HG03439 (cell line): Measurements from ENCODE around the gene MCM10.

Experiments used
- ATAC-seq: cut with Tn5 transposase; IDR thresholded peaks from one replicate; pipeline ENCODE4 v1.9.1; 2021; ENCODE audit warnings: mild to moderate bottlenecking, moderate library complexity; ENCODE audit not compliant: unreplicated experiment

MCM10 gene

DNA sequence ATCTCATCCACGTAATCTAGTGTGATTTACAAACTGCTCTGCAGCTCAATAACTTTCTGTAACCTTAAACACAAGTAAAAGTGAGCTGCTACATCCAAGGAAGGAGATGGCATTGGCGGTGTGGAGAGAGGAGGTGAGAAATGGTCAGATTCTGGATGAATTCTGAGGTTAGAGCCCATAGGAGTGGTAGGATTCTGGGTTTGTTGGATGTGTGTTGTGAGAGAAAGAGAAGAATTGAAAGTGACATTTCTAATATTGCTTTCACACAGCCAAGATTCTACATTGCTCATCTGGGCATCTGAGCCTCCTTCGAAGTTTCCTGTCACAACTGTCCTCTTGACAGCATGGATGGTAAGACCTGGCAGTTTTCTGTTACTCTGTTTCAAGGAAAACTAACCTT, 2.5 kb downstream of the MCM10 start:
- no peak for ATAC-seq

DNA sequence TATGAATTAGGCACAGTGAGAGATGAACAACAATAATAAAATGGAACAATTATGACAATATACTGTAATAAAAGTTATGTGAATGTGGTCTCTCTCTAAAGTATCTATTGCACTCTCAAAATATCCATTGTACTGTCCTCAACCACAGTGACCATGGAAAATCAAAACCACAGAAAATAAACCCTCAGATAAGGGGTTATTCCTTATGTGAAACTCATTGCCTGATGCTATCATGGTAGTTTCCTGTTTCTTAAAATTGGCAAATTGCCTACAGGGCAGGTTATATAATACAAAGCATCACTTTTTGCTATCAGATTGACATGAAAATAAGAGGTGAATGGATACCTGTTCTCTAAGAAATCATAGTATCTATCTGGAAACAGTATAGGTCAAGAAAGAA, 3.8 kb downstream of the MCM10 start:
- no peak for ATAC-seq

DNA sequence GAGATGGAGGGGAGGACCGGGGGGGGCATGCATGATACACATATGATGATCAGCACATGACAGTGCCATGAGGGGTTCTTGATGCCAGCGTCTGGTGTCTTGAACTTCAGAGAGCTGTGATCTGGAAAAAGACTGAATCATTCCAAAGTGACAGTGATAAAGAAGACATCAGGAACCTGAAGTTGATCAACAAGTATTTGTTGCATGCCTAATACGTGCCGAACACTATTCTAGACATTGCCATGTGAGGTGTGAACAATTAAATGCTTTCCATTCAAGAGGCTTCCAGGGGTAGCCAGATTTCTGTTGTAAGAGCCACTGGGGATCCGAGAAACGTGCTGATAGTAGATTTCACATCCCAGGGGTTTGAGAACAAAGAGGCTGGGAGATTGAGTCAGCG, 6.2 kb downstream of the MCM10 start:
- ATAC-seq = no peak

DNA sequence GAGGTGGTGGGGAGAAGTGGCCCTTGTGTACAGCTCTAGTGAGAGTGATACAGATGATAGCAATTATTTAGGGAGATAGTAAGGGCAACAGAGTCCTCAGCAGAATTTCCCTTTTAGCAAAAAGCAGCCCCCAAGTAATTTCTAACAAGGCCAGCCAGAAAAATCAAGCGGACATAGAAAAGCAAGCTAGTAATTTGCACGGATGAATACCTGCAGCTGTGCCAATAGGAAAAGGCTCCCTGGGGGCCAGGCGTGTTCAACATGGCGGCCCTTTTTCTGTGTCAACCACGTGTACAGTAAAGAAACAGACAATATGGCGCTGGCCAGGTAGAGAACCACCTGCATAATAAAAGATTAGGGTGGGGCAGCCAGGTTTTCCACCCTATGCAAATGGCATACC, 7.4 kb downstream of the MCM10 start:
- ATAC-seq = no peak

DNA sequence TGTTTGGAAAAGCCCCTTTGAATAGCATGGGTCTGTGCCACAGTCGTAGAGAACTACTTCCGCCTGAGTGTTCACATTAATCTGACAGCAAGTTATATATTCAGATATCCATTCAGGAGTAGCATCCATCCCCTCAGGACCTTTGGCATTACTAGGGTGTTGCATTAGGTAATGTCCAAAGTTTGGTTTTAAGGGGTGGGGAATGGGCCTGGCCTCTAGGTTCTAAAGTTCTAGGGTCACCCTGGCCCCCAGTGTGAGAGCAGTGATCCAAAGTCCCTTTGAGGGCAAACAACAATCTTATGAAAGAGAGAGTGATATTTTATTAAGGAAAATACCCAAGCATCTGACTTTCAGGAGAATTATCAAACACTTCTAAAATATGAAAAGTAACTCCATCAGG, 12.3 kb downstream of the MCM10 start:
- ATAC-seq = no peak

DNA sequence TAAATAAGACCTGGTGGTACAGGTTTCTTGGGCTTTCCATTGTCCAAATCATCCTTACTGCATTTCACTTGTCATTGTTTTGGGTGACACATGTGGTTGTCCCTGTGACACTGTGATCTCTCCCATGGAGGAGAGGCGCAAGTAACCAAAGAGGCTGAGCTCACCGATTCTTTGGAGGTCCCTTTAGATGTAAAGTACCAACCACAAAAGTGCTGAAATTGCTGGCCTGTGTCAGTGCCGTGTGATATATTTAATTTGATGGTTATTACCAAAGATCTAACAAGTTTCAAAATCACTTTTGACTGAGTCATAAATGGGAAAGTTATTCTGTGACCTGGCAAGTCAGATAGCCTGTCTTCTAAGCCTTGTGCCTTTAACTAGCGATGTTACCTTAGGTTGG, 19.4 kb downstream of the MCM10 start:
- no peak for ATAC-seq

DNA sequence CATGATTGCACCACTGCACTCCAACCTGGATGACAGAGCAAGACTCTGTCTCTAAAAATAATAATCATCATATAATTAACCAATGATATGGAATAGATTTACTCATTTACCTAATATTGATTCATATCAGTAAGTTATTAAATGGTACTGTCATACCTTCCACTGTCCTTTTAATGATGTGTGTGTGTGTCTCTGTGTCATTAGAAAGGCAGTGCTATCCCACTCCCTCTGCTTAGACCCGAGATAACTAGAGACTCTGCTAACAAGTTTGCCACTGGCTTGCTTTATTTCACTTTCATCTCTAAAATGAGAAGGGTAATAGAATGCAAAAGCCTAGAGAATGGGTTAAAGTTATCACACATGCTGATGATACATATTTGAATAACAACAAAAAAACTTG, 21.1 kb downstream of the MCM10 start:
- ATAC-seq = no peak

DNA sequence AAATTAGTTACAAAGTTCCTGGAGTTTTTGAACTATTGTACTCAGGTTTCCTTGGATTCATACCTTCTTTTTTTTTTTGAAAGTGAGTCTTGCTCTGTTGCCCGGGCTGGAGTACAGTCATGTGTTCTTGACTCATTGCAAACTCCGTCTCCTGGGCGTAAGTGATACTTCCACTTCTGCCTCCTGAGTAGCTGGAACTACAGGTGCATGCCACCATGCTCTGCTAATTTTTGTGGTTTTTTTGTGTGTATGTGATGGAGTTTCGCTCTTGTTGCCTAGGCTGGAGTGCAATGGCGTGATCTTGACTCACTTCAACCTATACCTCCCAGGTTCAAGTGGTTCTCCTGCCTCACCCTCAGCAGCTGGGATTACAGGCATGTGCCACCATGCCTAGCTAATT, 22.3 kb downstream of the MCM10 start:
- no peak for ATAC-seq

DNA sequence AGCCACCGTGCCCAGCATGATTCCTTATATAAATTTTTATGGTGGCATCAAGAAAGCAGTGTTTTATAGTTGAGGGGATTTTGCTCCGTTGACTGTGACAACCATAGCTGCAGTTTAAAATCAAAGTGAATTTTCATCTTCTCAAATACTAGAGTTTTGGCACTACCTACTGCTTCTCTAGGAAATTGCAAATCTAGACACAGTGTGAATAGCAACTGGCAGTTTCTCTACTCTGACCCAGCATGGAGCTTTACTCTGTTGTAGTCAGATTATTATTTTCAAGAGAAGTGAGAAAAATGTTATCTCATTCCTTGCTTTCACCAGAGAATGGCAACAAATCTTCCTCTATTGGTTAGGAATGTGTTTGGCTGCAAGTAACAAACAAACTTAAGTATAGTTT, 22.9 kb downstream of the MCM10 start:
- ATAC-seq = no peak

DNA sequence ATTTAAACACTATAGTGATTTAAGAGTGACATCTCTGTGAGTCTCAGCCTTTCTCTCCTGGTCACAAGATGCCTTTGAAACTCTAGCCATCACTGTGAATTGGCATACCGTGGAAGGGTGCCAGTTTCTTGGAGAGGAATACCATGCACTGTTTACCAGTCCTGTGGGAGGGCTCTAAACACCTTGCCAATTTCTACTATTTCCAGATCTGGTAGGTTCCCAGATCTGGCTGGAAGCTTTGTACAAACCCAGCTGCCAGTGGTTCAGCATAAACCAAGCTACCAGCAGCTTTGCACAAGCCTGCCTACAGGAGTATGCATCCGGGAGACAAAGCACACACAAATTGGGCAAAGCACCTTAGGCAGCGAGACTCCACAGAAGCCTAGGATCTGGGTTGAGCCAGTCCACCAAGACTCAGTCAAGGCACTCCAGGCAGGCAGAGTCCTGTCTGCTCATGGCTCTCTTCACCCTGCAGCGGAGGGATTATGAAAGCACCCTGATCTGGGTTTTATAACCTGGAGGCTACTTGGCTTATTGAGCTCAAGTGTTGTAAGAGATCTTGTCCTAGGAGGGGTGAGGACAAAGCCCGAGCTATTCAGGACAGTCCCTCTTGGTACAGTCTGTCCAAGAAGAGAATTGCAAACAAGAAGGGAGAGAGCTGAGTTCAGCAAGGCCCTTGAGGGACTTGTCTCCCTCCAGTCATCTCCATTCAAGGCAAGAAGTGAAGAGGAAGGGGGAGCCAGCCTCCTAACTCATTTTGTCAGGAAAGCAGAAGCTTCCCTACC, 23.6 kb downstream of the MCM10 start:
- no peak for ATAC-seq

DNA sequence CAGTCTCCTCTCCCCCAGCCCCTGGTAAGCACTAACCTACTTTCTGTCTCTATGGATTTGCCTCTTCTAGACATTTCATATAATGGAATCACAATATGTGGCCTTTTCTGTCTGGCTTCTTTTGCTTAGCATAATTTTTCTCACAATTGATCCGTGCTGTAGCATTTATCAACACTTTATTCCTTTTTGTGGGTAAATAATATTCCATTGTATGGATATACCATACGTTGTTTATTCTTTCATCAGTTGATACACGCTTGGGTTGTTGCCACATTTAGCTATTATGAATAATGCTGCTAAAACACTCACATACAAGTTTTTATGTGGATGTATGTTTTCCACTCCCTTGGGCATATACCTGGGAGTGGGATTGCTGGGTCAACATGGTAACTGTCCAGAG, 25.8 kb downstream of the MCM10 start:
- ATAC-seq = no peak

DNA sequence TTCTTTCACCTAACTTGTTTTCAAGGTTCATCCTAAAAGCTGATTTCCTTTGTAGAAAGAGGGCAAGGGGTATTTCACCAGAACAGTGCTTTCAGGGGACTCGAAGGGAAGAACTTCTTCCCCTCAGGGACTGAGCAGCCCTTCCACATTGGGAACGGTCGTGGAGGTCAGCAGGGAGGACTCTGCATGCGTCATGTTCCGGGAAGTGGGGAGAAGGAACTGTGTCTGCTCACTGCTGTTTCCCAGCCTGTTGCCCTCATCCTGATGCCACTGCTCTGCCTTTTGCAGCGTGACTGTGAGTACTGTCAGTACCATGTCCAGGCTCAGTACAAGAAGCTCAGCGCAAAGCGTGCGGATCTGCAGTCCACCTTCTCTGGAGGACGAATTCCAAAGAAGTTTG, 27.2 kb downstream of the MCM10 start:
- ATAC-seq = no peak

DNA sequence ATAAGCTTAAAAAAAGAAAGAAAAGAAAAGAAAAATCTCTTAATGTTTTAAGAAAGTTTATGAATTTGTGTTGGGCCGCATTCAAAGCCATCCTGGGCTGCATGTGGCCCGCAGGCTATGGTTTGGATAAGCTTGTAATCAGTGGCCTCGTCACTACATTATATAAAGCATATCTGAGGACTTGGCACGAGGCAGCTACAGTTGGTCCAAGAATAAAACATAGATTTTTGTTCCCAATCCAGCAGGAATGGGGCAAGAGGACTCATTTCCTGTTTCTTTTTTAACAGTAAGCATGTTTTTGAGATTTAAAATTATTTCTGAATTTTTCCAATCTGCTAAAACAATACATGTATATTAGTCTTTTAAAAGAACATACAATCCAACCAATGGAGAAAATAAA, 28.6 kb downstream of the MCM10 start:
- ATAC-seq = no peak

DNA sequence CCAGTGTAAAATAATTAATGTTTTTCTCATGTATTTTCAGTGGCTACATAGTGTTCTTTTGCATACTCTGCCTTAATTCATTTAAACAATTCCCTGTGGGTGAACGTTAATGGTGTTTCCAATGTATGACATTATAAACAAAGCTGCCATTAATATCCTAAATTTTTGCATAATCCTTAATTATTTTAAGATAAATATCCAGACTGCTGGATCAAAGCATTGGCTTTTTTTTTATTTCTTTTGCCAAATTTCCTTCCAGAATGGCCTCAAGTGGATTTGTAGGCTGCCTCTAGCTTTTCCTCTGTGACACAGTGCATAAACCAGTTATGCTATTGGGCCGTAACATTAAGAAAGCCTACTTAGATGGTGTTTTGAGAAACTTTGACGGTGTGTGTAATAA, 29.5 kb downstream of the MCM10 start:
- ATAC-seq = no peak

DNA sequence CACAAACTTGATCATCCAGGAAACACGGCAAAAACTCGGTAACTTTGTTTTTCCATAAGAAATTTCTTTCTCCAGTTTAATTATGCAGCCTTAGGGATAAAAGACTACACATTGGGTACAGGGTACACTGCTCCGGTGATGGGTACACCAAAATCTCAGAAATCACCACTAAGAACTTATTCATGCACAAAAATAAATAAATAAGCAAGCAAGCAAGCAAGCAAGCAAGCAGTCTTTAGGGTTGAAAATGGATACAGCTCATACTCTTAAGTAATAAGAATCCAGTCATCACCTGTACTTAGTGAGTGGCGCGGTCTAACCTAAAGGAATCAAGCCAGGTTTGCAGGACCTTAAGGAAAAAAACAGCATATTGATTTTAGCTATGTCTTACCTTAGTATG, 30.0 kb downstream of the MCM10 start:
- ATAC-seq = no peak

DNA sequence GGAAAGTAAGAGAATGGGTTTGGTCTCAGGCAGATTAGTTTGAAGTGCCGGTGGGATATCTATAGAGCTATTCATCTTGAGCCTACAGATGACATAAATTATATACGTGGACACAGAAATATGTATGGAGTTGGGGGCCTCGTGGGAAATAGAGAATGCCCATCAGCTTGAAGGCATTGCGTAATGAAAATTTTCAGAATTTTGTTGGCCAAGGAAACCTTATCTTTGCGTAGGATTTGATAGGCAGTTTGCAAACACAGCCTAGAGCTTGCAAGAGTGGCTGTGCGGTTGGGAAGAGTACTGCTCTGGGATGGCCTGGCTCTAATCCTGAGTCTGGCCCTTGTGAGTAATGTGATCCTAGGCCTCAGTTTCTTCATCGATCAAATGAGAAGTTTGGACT, 32.3 kb downstream of the MCM10 start:
- no peak for ATAC-seq

DNA sequence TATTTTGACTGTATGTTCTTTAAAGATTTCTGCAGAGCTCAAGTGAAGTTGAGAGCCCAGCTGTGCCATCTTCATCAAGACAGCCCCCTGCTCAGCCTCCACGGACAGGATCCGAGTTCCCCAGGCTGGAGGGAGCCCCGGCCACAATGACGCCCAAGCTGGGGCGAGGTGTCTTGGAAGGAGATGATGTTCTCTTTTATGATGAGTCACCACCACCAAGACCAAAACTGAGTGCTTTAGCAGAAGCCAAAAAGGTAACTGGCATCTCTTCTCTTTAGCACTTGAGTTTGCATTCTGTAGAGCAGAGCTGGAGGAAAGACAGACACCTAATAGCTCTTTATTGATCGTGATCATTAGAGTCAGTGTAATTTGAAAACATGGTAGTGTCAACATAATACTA, 33.7 kb downstream of the MCM10 start:
- ATAC-seq = no peak

DNA sequence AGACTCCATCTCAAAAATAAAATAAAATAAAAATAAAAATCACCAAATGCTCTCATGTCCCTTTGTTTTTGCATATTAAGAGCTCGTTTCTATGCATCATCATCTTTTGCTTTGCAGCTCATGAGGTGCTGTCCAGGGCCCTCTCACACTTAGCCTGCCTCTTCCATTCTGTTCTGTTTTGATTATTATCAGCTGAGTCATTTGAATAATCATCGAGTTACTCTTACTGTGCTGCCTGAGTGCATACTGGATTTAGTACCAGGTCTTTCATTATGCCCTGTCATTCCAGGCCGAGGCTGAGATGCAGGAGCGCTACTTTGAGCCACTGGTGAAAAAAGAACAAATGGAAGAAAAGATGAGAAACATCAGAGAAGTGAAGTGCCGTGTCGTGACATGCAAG, 39.8 kb downstream of the MCM10 start:
- no peak for ATAC-seq

DNA sequence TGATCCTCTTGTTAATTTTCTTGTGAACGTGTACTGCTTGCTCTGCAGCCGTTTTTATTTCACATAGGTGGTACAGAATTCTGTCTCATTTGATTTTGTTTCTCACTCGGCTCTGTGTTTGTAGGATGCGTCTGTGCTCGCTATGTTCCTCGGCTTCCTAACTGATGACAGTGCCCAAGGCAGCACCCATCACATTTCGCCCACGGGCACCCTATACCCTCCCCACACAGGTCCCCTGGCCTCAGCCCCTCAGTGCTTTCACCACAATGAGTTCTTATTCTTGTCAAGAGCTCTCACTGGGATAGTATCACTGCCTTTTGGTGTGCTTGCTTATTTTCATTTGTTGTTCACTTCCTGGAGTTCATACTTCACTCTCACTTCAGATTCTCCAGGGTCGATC, 44.7 kb downstream of the MCM10 start:
- ATAC-seq = no peak

DNA sequence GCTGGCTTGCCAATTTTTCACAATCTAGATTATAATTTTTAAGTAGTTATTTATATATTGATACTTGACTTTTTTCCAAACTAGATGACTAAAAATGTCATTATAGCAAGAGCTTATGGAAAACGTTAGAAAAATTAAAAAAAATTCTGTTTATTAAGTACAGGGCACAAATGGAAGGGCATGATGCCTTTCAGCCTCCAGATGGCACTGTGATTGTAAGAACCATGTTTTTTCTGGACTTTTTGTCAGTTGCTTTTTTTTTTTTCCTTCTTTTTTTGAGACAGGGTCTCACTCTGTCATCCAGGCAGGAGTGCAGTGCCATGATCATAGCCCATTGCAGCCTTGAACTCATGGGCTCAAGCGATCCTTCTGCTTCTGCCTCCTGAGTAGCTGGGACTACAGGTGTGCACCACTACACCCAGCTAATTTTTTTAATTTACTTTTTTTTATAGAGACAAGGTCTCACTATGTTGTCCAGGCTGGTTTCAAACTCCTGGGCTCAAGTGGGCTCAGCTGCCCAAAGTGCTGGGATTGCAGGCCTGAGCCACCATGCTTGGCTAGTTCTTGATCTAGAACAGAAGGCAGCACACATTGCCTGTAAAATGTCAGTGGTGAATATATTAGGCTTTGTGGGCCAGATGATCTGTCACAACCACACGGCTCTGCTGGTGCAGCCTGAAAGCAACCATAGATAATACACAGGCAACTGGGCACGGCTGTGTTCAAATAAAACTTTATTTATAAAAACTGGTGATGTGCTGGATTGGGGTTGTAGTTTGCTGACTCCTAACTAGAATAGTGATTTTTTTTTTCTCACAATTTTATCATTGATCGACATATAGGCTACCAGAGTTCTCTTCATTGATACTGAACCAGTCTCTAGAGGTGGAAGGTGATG, 45.4 kb downstream of the MCM10 start:
- no peak for ATAC-seq

DNA sequence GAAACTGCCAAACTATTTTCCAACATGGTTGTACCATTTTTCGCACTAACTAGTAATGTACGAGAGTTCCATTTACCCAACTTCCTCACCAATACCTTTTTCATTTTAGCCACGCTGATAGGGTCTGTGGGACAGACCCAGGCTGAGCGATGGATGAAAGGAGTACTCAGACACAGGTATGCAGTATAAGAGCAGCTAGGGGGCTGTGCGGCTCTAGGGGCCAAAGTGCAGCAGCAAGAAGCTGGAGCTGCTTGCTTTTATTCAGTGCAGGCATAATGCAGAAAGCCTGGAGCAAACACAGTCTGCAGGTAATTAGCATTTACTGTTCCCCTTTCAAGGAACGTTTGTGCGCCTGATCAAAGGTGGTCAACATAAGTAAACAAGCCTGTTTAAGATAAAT, 51.8 kb downstream of the MCM10 start:
- no peak for ATAC-seq

DNA sequence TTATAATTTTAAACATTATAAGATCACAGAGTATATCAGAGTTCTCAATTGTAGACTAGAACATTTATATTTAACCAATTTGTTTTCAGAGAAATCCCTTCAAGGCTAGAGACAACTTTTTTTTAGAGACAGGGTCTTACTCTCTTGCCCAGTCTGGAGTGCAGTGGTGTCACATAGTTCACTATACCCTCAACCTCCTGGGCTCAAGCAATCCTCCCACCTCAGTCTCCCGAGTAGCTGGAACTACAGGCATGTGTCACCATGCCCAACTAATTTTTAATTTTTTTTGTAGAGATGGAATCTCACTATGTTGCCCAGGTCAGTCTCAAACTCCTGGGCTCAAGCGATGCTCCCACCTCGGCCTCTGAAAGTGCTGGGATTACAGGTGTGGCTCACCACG, 57.5 kb downstream of the MCM10 start:
- ATAC-seq = no peak
